MM.1S (cell line): Measurements from ENCODE around the gene CNNM1.

Experiments used
- CTCF ChIP-seq: fragments of 300-600 bp; sonication (generic); IDR thresholded peaks from 2 replicates; pipeline ENCODE4 v1.5.1; 2016; ENCODE audit warnings: antibody characterized with exemption, low read length, mixed read lengths
- EZH2phosphoT487 ChIP-seq: fragments of 300-600 bp; sonication (generic); IDR thresholded peaks from 2 replicates; pipeline ENCODE4 v1.6.1; 2018; ENCODE audit warnings: antibody characterized with exemption, low read length

DNA sequence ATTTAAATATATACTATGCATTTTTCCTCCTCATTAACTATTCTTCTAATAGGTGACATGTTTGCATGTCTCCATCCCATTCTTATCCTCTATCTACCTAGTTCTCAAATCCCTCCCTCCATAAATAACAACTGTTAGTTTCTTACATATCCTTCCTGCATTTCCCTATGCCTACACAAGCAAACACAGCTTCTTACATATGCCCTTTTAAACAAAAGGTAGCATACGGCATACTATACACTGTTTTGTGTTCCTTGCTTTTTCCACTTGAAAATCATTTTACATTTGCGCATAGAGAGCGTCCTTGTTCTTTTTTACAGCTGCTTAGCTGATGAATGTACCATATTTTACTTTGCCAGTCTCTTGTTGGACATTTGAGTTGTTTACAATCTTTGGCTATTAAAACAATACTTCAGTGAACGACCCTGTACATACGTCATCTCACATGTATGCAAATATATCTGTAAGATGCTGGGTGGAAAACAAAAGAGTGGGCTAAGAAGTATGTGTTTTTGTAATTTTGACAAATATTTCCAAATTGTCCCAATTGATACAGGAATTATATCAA is 93.5 kb downstream of the CNNM1 start:
- TF ChIP-seq CTCF (no peak), EZH2phosphoT487 (no peak)
